Astrocyte of the spinal cord (primary cell): Measurements from ENCODE around the gene WNT5B.

ENCODE experiments used
- DNase-seq: peaks from one replicate; pipeline ENCODE4 v3.0.0; 2011; ENCODE audit warnings: low read depth, low spot score
- H3K4me3 ChIP-seq: 2 replicates; pipeline ENCODE4 v1.5.1; 2011; ENCODE audit warnings: low read depth, mild to moderate bottlenecking, low read length, moderate library complexity
- in situ Hi-C: cut with HindIII; loops from 2 replicates; pipeline ENCODE4 v1.10.0; 2017; ENCODE audit warnings: low sequenced_read_pairs
- TF ChIP-seq, protein P1 (sequence below): IDR thresholded peaks from 2 replicates; pipeline ENCODE4 v1.5.1; 2012; ENCODE audit warnings: low read depth, mild to moderate bottlenecking, low read length, inconsistent platforms

The WNT5B gene

DNA sequence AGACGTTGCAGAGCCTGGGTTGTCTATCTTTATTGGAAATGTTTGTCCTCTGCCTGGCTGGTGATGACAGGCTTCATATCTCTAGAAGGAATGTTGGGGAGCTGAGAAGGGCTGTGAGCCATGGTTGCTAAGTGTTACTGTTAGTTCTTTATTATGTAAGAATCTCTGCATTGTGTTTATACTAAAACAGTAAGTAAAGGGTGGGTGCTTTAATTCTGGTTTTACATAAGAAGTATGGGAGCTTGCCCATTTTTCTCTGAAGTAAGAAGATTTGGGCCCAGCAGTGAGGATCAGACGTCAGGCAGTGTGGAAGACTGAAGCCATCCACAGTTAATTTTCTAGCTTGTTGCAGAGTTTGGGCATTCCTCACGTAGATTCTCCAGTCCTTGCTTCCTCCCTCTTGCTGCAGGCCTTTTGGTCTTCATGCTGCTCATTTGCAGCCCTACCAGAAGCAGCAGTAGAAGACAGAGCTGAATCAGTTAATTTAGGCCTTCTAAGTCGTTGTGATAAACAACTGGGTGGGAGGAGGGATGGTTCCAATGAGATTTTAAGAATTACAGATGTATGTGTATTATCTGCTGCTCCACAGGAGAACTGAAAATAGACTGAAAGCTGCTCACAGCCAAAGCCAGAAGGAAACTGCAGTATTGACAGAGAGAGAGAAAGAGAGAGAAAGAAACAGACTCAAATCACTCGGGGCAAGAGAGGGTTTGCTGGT is 21.4 kb downstream of the WNT5B start:
- DNase-seq = no peak
- TF ChIP-seq, protein P1, sequence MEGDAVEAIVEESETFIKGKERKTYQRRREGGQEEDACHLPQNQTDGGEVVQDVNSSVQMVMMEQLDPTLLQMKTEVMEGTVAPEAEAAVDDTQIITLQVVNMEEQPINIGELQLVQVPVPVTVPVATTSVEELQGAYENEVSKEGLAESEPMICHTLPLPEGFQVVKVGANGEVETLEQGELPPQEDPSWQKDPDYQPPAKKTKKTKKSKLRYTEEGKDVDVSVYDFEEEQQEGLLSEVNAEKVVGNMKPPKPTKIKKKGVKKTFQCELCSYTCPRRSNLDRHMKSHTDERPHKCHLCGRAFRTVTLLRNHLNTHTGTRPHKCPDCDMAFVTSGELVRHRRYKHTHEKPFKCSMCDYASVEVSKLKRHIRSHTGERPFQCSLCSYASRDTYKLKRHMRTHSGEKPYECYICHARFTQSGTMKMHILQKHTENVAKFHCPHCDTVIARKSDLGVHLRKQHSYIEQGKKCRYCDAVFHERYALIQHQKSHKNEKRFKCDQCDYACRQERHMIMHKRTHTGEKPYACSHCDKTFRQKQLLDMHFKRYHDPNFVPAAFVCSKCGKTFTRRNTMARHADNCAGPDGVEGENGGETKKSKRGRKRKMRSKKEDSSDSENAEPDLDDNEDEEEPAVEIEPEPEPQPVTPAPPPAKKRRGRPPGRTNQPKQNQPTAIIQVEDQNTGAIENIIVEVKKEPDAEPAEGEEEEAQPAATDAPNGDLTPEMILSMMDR = no peak
- no peak overlapping the region for H3K4me3 ChIP-seq
- in situ Hi-C loops = no loop called here

DNA sequence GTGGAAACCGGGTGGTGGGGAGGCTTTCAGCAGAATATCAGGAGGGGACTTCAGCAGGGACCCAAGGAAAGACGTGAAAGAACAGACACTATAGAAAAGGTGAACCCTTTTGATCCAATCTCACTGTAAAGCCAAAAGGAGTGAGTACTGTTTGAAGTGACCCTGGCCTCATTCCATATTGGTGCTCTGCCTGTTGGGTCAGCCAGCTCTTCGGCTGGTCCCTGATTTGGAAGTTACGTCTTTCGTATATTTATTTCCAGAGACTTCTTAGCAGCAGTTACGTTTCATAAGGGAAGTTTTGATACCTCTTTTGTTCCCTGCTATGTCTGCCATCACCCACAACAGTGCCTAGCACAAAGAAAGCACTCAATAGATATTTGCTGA is 21.9 kb downstream of the WNT5B start:
- no peak overlapping the region for H3K4me3 ChIP-seq
- TF ChIP-seq, protein P1 = no peak
- DNase-seq = no peak
- in situ Hi-C loops = no loop called here

DNA sequence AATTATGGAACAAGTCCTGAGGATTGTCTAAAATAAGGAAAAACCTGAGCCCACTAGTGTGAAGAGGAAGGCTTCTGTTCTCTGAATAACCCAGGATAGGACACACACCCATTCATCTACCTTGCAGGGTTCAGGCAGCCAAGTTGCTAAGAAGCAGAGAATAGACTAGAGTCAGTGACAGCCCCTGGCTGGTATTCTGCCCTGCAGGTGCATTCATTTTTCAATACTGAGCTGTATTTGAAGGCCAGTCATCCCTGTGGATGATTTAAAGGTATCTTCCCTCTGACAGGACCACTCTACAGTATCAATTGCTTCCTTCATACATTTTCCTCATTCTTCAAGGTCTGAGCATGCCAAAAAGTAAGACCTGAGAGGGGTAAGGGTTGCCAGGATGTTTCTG is 22.9 kb downstream of the WNT5B start:
- no peak for DNase-seq
- H3K4me3 ChIP-seq = no peak overlapping the region
- in situ Hi-C loops = no loop called here
- TF ChIP-seq, protein P1 = no peak

DNA sequence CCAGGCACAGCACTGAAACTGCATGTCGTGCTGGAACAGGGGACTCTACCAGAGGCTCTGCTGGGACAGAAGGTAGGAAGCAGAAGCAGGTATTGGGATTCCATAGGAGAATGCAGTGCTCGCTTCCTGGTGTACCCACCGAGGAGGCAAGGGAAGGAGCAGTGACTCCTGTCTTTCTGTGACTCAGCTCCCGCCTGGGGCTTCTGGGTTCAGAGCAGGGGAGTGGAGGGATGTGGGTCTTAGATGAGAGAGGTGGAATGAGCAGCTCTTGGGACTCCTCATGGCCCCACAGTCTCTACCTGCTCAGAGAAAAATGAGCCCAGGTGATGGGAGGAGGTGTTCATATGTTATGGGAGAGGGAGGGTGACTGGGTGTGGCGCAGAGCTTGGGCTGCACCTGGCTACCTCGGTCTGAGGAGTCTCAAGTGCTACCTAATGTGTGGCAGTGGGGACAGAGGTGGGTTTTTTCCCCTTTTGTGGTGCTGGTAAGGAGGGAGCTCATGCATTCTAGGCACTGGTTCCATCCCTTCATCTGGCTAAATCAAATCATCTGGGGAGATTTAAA is 26.3 kb downstream of the WNT5B start:
- H3K4me3 ChIP-seq = no peak overlapping the region
- no peak for DNase-seq
- TF ChIP-seq, protein P1 = no peak
- in situ Hi-C loops = no loop called here

DNA sequence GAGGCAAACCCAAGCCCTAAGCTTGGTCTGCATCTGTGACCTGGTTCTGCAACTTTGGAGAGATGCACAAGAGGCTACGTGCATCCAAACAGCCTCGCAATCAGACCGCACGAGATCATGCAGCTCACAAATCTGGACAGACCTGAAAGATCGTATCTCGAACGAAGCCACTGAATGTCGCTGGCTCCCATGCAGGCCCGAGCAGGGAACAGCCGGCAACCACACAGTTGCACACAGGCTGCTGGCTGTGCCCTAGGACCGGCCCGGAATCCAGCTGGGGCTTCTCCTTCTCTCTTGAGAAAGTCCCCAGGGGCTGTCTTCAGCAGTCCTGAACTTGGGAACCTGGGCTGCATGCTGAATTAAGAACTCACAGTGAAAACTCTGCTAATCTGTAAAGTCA is 27.9 kb downstream of the WNT5B start:
- TF ChIP-seq, protein P1 = no peak
- no peak for DNase-seq
- in situ Hi-C loops = no loop called here
- H3K4me3 ChIP-seq = no peak overlapping the region

DNA sequence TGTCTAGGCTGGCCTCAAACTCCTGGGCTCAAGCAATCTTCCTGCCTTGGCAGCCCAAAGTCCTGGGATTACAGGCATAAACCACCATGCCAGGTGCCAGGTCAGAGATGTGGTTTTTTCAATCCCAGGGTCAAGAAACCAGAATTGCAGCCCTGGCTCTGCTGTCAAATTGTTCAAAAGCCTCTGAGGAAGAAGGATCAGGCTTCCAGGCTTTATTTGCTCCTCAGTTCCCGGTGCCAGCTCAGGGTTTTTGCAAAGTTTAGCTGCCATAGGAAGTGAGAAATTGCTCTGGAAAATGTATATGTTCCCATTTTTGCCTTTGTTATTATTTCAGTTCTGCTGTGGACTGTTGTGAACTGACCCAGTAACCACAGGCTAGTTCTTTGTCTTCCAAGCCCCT is 28.7 kb downstream of the WNT5B start:
- in situ Hi-C loops = no loop called here
- no peak overlapping the region for H3K4me3 ChIP-seq
- TF ChIP-seq, protein P1 = no peak
- DNase-seq = no peak
